ENCODE results near the gene MYLK. TPM values are rescaled to one million over a fixed set of nuclear protein-coding genes. Genes with fewer than 3 reads are reported as not detected.

Gene MYLK
- total and polyA plus RNA-seq, 11 donors, result 3.2 to 20.7 (median 12.4) TPM

- no peak overlapping the region for H3K27ac ChIP-seq
- H3K36me3 ChIP-seq, result no peaks in the 10 kb centered on the region
- ATAC-seq (no peak), DNase-seq (no peak)
- H3K4me1 ChIP-seq, result no peaks in the 10 kb centered on the region
- intact Hi-C loops (cut with DNase I), result no loop called here
- peaks cover 0 to 57% (median 21%) of the 10 kb centered on the region in 12 donors for H3K9me3 ChIP-seq
- WGBS, 4 donors, result 54 to 78% (median 61%) methylated on average over 1 of the region's 1 CpG
- TF ChIP-seq POLR2A (IDR thresholded peaks at IDR 0.05), result no peak
- TF ChIP-seq CTCF (IDR thresholded peaks at IDR 0.05), result no peak
- no peak overlapping the region for H3K4me3 ChIP-seq
- H3K27me3 ChIP-seq, result no peaks in the 10 kb centered on the region
Observed at GRCh38 chr3:123841476-123842238, 42.5 kb downstream of the MYLK start.

- Histone ChIP-seq H3K9me3 (peaks cover 0 to 51% (median 18%) of the 10 kb centered on the region in 12 donors), H3K36me3 (no peaks in the 10 kb centered on the region), H3K27ac (no peak overlapping the region), H3K4me3 (no peak overlapping the region), H3K27me3 (no peaks in the 10 kb centered on the region), H3K4me1 (no peaks in the 10 kb centered on the region)
- no peak for DNase-seq
- TF ChIP-seq CTCF (IDR thresholded peaks at IDR 0.05) (no peak), POLR2A (IDR thresholded peaks at IDR 0.05) (no peak)
- intact Hi-C loops (cut with DNase I), result no loop called here
- no peak for ATAC-seq
- 92 to 98% (median 96%) methylated on average over 2 of the region's 2 CpGs for WGBS, 4 donors
Observed at GRCh38 chr3:123840961-123841360, 43.2 kb downstream of the MYLK start.

- Histone ChIP-seq H3K27ac (no peak overlapping the region), H3K4me3 (no peak overlapping the region), H3K27me3 (no peaks in the 10 kb centered on the region), H3K36me3 (no peaks in the 10 kb centered on the region), H3K4me1 (no peaks in the 10 kb centered on the region), H3K9me3 (peaks cover 0 to 50% (median 18%) of the 10 kb centered on the region in 12 donors)
- TF ChIP-seq POLR2A (IDR thresholded peaks at IDR 0.05) (no peak), CTCF (IDR thresholded peaks at IDR 0.05) (no peak)
- DNase-seq (no peak), ATAC-seq (no peak)
- intact Hi-C loops (cut with DNase I), result no loop called here
Observed at GRCh38 chr3:123837858-123838257, 46.3 kb downstream of the MYLK start.

GRCh38 chr3:123834631-123835030 is 49.5 kb downstream of the MYLK start:
- ATAC-seq (no peak), DNase-seq (no peak)
- H3K9me3 ChIP-seq, result peaks cover 0 to 22% (median 4%) of the 10 kb centered on the region in 12 donors
- TF ChIP-seq CTCF (IDR thresholded peaks at IDR 0.05), result no peak
- no peak for TF ChIP-seq POLR2A (IDR thresholded peaks at IDR 0.05)
- H3K27me3 ChIP-seq, result no peaks in the 10 kb centered on the region
- no peak overlapping the region for H3K27ac ChIP-seq
- 62 to 83% (median 77%) methylated on average over 2 of the region's 2 CpGs for whole genome bisulfite sequencing, 4 donors
- no peaks in the 10 kb centered on the region for H3K4me1 ChIP-seq
- no peaks in the 10 kb centered on the region for H3K36me3 ChIP-seq
- intact Hi-C loops (cut with DNase I), result no loop called here
- H3K4me3 ChIP-seq, result no peak overlapping the region
